GM23338 (cell line): ENCODE data around the gene CORO1C.

Source experiments
- CREB1 ChIP-seq: fragments of 250-450 bp; sonication (Bioruptor Pico); IDR thresholded peaks from 2 replicates; pipeline ENCODE4 v1.5.0; 2020; ENCODE audit warnings: low read depth, mild to moderate bottlenecking, moderate library complexity
- CTCF ChIP-seq, 2 experiments: fragments of 200-600 bp in 1 of 2; sonication (generic) in 1 of 2; conservative IDR thresholded peaks; 2 replicates each; pipeline versions ENCODE4 v1.5.1 to v1.6.1; 2016 to 2017; ENCODE audit warnings: antibody characterized with exemption in 2 of 2, low read depth in 2 of 2, mild to moderate bottlenecking in 2 of 2, moderate library complexity in 1 of 2
- ETS1 ChIP-seq: IDR thresholded peaks from 2 replicates; pipeline ENCODE4 v1.6.1; 2016; ENCODE audit warnings: antibody characterized with exemption
- EZH2 ChIP-seq: fragments of 200-600 bp; sonication (generic); IDR thresholded peaks from one replicate; pipeline ENCODE4 v1.8.0; 2017; ENCODE audit warnings: antibody characterized with exemption, mild to moderate bottlenecking, low read depth; ENCODE audit not compliant: unreplicated experiment
- EZH2phosphoT487 ChIP-seq: fragments of 200-600 bp; sonication (generic); IDR thresholded peaks from one replicate; pipeline ENCODE4 v1.8.1; 2018; ENCODE audit warnings: antibody characterized with exemption; ENCODE audit not compliant: unreplicated experiment
- JUNB ChIP-seq: IDR thresholded peaks from one replicate; pipeline ENCODE4 v1.6.1; 2016; ENCODE audit warnings: antibody characterized with exemption; ENCODE audit not compliant: unreplicated experiment
- POLR2AphosphoS5 ChIP-seq: IDR thresholded peaks from 2 replicates; pipeline ENCODE4 v1.6.1; 2016; ENCODE audit warnings: antibody characterized with exemption, low read depth
- REST ChIP-seq: IDR thresholded peaks from one replicate; pipeline ENCODE4 v1.6.1; 2018; ENCODE audit warnings: antibody characterized with exemption; ENCODE audit not compliant: unreplicated experiment
- ZNF331 ChIP-seq: fragments of 250-450 bp; sonication (Bioruptor Pico); IDR thresholded peaks from 2 replicates; pipeline ENCODE4 v1.5.0; 2020; ENCODE audit warnings: low read depth, mild to moderate bottlenecking, moderate library complexity
- ZNF462 ChIP-seq: fragments of 250-450 bp; sonication (Bioruptor Pico); IDR thresholded peaks from 2 replicates; pipeline ENCODE4 v1.5.0; 2020; ENCODE audit warnings: mild to moderate bottlenecking, moderate library complexity

GRCh38 chr12:108640802-108641445 is 90.4 kb downstream of the CORO1C start:
- TF ChIP-seq EZH2 = no peak
- TF ChIP-seq CTCF (conservative IDR thresholded peaks at IDR 0.05; ENCODE audit: low read depth in 2 of 2) = no peak
- no peak for TF ChIP-seq CREB1
- no peak for TF ChIP-seq JUNB
- TF ChIP-seq POLR2AphosphoS5 = no peak
- no peak for TF ChIP-seq REST
- TF ChIP-seq EZH2phosphoT487 = no peak
- TF ChIP-seq ZNF331 = no peak
- TF ChIP-seq ZNF462 (CRISPR knock-in tag) = no peak
- TF ChIP-seq ETS1 = no peak
